Measurements from ENCODE around the gene ZBTB9.

The ZBTB9 gene

GRCh38 chr6:33418690-33419291 lies 35.6 kb upstream of the ZBTB9 start:
- no peak for DNase-seq

DNA sequence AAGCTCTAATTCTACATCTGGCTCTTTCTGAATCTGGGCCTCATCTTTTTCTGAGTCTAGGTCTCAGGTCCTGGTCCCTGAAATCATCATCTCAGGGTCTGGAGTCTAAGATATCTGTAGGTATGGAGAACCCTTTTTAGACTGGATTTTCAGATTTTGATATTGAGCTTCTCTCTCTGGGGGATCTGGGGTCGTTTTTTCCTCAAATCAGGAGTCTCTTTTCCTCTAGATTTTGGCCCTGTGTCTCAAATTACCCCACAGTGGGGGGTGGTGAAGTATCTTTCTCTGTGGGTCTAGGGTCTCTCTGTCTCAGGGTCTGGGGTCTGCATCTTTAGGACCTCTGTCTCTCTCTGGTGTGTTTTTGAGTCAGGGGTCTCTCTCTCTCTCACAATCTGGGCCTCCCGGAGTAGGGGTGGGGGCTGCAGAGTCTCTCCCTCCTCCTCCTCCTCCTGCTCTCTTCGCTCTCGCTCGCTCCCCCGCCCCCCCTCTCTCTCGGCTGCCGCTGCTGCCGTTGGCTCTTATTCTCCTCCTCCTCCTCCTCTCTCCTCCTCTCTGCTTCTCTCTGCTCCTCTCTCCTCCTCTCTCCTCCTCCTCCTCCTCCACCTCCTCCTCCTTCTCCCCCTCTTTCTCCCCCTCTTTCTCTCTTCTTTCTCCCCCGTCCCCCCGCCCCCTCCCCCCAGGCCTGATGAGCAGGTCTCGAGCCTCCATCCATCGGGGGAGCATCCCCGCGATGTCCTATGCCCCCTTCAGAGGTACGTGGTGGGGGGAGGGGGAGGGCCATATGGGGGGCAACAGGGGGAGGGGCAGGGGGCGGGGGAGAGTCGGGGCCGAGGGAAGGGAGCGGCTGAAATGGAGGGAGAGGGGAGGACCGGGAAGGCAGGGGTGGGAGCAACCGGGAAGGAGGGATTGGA lies 34.5 kb upstream of the ZBTB9 start, which contains the start of gene SYNGAP1:
Gene SYNGAP1, plus strand, starts transcription at position 486 of the 911 bp plus-strand sequence. Its CDS starts 200 bp downstream, at position 686.
- DNase-seq: no peak

- DNase-seq: no peak
Measured at GRCh38 chr6:33420491-33421343, 33.7 kb upstream of the ZBTB9 start.

- DNase-seq: no peak
Measured at GRCh38 chr6:33421344-33421643, 33.1 kb upstream of the ZBTB9 start.

DNA sequence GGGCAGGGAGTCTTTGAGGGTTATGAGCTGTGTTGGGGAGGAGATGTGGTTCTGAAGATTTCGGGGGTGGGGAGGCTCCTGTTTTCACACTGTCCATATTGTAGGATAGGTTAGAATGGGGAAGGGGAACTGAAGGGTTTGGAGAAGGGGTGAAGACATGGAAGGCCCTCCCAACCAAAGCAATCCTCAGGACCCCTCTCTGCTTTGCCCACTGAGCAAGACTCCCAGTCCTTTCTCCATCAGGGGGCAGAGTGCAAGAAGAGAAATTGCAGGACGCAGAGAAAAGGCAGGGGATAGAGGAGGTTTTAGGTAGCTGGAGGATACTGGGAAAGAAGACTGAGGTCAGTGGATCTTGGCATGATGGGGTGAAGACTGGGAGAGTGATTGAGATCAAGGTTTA lies 30.6 kb upstream of the ZBTB9 start:
- DNase-seq: no peak

DNA sequence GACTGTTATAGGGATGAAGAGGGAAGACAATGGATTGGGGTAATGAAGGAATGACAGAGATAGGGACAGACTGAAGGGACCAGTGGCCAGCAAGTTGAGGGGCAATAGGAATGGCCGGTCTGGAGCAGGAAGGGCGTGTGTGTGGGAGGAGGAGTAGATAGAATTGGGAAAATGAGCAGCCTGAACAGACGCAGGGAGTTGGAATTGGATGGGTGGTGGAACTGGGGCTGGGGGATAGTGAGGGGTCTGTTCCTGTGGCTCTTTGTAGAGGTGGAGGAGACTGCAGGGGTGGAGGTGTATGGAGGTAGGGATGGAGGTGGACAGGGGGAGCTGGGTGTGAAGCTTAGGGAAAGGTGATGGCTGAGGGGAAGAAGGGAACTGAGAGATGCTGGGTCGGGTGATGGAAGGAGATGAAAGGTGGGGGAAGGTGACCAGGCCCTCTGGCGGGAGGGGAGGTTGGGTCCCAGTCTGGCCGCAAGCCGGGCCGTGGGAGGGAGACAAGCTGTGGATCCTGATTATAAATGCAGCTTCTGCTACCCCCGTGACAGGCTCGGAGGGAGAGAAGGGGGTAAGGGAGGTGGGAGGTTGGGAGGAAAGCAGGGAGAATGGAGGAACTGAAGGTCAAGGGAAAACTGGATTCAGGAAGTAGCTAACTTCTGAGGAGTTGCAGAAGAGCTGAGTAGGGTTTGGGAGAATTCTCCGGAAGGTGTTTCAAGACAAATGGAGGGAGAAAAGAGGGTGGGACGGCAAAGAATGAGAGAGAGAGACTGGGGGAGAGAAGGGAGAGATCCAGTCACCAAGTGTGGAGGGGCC lies 29.3 kb upstream of the ZBTB9 start:
- DNase-seq: no peak

- DNase-seq: peak; percentile 73
Measured at GRCh38 chr6:33425668-33426577, 28.5 kb upstream of the ZBTB9 start.

DNA sequence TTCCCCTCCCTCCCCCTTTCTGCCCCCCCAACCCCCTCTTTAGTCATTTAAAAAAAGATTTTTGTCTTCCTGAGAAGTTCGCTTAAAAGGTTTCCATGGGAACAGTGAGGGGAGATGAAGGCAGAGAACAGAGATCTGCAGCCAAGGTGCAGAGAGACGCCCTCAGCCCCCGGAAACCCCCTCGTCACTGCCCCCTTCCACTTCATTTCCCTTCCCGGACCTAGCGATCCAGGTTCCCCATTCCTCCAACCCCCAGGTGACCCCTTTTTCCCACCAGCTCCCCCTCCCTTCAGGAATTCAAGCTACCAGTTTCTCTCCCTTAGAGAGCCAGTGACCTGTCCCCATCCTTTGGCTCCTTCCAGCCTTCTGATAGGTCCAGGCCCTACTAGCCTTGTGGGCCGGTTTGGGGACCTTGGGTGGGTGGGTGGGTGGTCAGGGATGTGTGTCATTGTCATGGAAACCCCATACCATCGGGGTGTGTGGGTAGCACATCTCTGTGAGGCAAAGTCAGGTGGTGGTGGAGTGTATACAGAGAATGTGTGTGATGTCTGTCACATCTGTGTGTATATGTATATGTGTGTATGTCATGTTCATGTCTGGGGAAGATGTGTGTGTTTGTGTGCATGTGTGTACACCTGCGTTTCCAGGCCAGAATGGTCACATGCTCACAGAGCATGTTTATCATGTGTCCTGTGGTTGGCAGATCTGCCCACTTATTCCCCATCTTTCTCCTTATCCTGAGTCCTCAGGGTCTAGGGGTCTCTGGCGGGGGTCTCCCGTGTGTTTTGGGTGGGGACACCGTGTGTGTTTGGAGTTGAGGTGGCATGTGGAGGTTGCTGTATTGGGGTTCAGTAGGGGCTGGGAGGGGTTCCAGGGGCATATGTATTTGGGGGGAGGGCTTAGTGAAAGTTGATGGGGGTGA lies 27.5 kb upstream of the ZBTB9 start:
- DNase-seq: no peak

DNA sequence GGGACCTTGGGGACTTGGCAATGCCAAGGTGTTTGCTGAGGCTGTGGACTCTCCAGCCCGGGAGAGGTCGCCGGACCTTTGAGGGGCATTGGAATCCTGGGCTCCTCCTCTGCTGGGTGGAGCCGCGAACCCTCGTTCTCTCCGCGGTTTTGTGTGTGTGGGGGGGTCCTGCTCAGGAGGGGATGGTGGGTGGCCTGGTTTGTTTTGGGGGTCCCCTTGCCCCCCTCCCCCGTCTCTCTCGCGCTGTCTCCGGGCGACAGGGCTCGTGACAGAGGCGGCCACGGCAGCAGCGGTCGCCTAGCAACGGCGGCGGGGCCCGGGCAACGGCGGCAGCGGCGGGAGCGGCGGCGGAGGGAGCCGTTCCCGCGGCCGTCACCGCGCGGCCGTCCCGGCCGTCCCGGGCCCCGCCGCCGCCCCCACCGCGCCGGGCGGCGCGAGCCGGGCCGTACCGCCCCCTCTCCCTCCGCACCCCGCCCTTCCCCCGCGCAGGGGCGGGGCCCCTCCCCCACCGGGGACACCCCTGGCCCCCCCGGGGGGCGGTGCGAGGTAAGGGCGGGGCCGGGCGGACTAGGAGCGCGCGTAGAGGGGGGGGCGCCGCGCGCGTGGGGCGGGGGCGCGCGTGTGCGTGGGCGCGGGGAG lies 26.7 kb upstream of the ZBTB9 start:
- no peak for DNase-seq

GRCh38 chr6:33428224-33428965 lies 26.0 kb upstream of the ZBTB9 start:
- no peak for DNase-seq

DNA sequence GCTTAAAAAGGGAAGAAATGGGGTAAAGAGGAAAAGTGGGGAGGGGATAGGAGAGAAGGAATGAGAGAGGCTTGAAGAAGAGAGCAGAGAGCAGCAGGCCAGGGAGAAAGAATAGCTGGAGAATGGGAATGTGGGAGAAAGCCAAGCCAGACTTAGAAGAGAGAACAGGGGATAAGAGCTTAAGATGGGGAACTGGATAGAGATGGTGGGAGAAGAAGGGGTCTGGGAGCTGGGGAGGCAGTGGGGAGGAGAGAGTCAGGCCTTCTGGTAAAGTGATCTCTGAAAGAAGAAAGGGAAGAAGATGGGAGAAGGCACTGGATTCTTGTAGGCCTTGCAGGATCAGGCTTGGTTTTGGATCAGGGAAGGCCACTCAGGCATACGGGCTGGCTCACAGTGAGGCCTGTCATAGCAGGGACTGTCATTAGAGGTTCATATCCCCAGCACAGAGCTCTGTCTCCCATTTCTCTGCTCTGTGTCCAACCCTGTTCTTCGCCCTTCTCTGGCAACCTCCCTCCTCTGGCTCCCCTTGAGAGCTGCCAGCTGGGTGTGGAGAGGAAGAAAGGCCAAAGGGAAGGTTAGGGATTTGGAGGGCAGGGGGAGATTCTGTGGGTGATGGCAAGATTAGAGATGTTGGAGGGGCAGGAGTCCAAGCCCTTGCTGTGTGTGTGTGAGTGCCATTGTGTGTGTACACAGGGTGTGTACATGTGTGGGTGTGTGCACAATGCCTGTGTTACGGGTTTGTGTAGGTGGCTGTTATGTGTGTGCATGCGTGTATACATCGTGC lies 25.2 kb upstream of the ZBTB9 start:
- DNase-seq: no peak

GRCh38 chr6:33429750-33430052 lies 24.7 kb upstream of the ZBTB9 start:
- DNase-seq: no peak

DNA sequence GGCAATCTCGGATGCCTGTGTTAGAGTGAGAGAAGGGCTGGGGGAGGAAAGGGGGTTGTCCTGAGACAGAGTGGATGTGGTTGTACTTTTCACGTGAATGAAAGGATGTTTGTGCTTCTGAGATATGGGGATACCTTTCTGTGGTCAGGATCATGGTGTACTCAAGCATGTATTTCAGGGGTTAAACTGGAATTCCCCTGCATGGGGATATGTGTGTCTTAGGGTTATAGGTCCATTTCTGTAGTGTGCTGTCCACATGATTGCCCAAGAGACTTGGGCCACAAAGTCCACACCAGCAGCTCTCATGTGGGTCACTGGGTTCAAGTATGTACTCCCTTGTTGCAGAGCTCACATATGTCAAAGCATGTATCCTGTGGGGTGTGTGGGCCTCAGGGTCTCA lies 24.0 kb upstream of the ZBTB9 start:
- no peak for DNase-seq

GRCh38 chr6:33430991-33431879 lies 23.1 kb upstream of the ZBTB9 start:
- DNase-seq: peak; percentile 72

GRCh38 chr6:33431880-33432541 lies 22.4 kb upstream of the ZBTB9 start:
- no peak for DNase-seq

GRCh38 chr6:33432546-33432945 lies 21.8 kb upstream of the ZBTB9 start:
- no peak for DNase-seq

- no peak for DNase-seq
Measured at GRCh38 chr6:33433001-33433543, 21.3 kb upstream of the ZBTB9 start.

Measured in activated effector memory CD4-positive, alpha-beta T cell treated with Interleukin-2 at 50 U/mL for 16 hours (primary cell).